ENCODE measurements around the gene POLR1C. TPM values are rescaled to one million over a fixed set of nuclear protein-coding genes. Genes with fewer than 3 reads are reported as not detected.
A peak's percentile ranks its signal among the peaks of the same experiment; 100 is the strongest.
"Not testable (repeated sequence)": the region's sequence is repeated elsewhere in the genome, so short reads cannot be mapped to it uniquely, and the experiment has no call there.

The POLR1C gene
- total and polyA plus RNA-seq, 10 of the 15 experiments (the other 5 are each of a cell fraction or from before 2014, with no cell fraction given): 40.0 to 180 (median 66.2) TPM

GRCh38 chr6:43516697-43517504 is at the start of gene POLR1C, which contains the start of gene YIPF3 (continued):
- peak; percentile 87 for TF ChIP-seq IRF5 (IDR thresholded peaks at IDR 0.05; ENCODE audit: borderline replicate concordance)
- TF ChIP-seq RUNX3 (IDR thresholded peaks at IDR 0.05; ENCODE audit: low read length): peak; percentile 21; the same call in 1 of the 2 replicates
- TF ChIP-seq RELB (IDR thresholded peaks at IDR 0.05; ENCODE audit: low read depth): peak; percentile 87
- TF ChIP-seq NR2F1 (conservative IDR thresholded peaks at IDR 0.05): no peak; the same call in 1 of the 2 replicates
- TF ChIP-seq SPI1 (IDR thresholded peaks at IDR 0.05; ENCODE audit: borderline replicate concordance, insufficient read depth, low read depth, low read length): peak; percentile 46; the same call in 1 of the 2 replicates
- no peak for TF ChIP-seq RELA (IDR thresholded peaks at IDR 0.05; ENCODE audit: borderline replicate concordance, partially characterized antibody)
- TF ChIP-seq TCF3 (IDR thresholded peaks at IDR 0.05; ENCODE audit: borderline replicate concordance, insufficient read depth, low read depth, low read length): 0 out of 2 replicates have a peak, but pooled peaks have one; percentile 31
- 0 out of 2 replicates have a peak, but pooled peaks have one; percentile 41 for TF ChIP-seq CREM (IDR thresholded peaks at IDR 0.05; ENCODE audit: low read depth)
- TF ChIP-seq MEF2B (IDR thresholded peaks at IDR 0.05; ENCODE audit: partially characterized antibody, poor library complexity, severe bottlenecking): peak; percentile 60
- no peak; a peak in 1 of 4 replicates for TF ChIP-seq ETV6 (conservative IDR thresholded peaks at IDR 0.05 in 1 of 2, IDR thresholded peaks at IDR 0.05 in 1 of 2; ENCODE audit: borderline replicate concordance in 1 of 2, low read depth in 1 of 2)
- TF ChIP-seq JUND (IDR thresholded peaks at IDR 0.05; ENCODE audit: low read depth, low read length): no peak
- no peak for TF ChIP-seq MTA2 (IDR thresholded peaks at IDR 0.05; ENCODE audit: low read depth)

- BruUV-seq (replicated peaks): not testable (repeated sequence)
- ChIA-PET SMC1A (ENCODE audit: uncharacterized antibody, unreplicated experiment) (interaction anchor here (1.4 kb wide), 1 partner anchor 39 kb away, joined by 5 read pairs; no protein-coding TSS in a partner anchor), POLR2A (interaction anchor here (0.5 kb wide), 1 partner anchor 160 kb away, joined by 6 read pairs; no protein-coding TSS in a partner anchor)
These were observed 49.6 kb upstream of the POLR1C start for GRCh38 chr6:43467265-43467664.

More at GRCh38 chr6:43467265-43467664, 49.6 kb upstream of the POLR1C start:
- H3K4me1 ChIP-seq (ENCODE audit: control insufficient read depth, insufficient read depth, low read length); H3K9me3 ChIP-seq (replicated peaks; ENCODE audit: control insufficient read depth, insufficient read depth, low read length); intact Hi-C loops (cut with micrococcal nuclease; ENCODE audit: unreplicated experiment); H3K9ac ChIP-seq (ENCODE audit: control insufficient read depth, insufficient read depth, low read length); DNase-seq (ENCODE audit: low read depth, low spot score); H3K4me2 ChIP-seq (ENCODE audit: control insufficient read depth, insufficient read depth); H3K36me3 ChIP-seq (ENCODE audit: control insufficient read depth in 2 of 2, insufficient read depth in 2 of 2, low read length in 1 of 2); ATAC-seq; H3K79me2 ChIP-seq (ENCODE audit: control insufficient read depth, insufficient read depth, low read length); H4K20me1 ChIP-seq (ENCODE audit: control insufficient read depth, insufficient read depth); in situ Hi-C loops (cut with MboI); H3K27me3 ChIP-seq (replicated peaks in 1 of 2; ENCODE audit: control insufficient read depth in 2 of 2, insufficient read depth in 2 of 2, low read length in 1 of 2); H2AFZ ChIP-seq (ENCODE audit: control insufficient read depth, low read depth, low read length); CTCF ChIA-PET; H3K4me3 ChIP-seq; H3K27ac ChIP-seq (ENCODE audit: control insufficient read depth, insufficient read depth); FAIRE-seq: not testable (repeated sequence)
- 21% methylated on average over 5 of the region's 5 CpGs for WGBS (ENCODE audit: insufficient coverage, insufficient replicate concordance, low lambda C conversion rate, missing lambda C conversion rate)
- RAD21 ChIA-PET (ENCODE audit: unreplicated experiment): interaction anchor here (1.0 kb wide), 1 partner anchor 11 kb away, joined by 3 read pairs; the partner anchor contains the start of gene DLK2

Data from GM12878 (cell line).